SU-DHL-6 (cell line): ENCODE data around the gene DRC3.
"Not testable (repeated sequence)": the region's sequence is repeated elsewhere in the genome, so short reads cannot be mapped to it uniquely, and the experiment has no call there.

Experiments used
- H2AFZ ChIP-seq: fragments of 200-600 bp; sonication (generic); 2 replicates; pipeline ENCODE4 v1.6.1; 2014; ENCODE audit warnings: low read depth, mild to moderate bottlenecking, moderate library complexity, mixed read lengths, antibody characterized with exemption, low read length; ENCODE audit not compliant: severe bottlenecking
- H3F3A ChIP-seq: fragments of 200-600 bp; shearing (Covaris generic); 2 replicates; pipeline ENCODE4 v1.6.0; 2016; ENCODE audit warnings: antibody characterized with exemption, mild to moderate bottlenecking; ENCODE audit not compliant: insufficient read depth
- H3K27ac ChIP-seq: fragments of 200-600 bp; sonication (generic); 2 replicates; pipeline ENCODE4 v1.5.1; 2016; ENCODE audit warnings: low read depth, mild to moderate bottlenecking, low read length, moderate library complexity, mixed read lengths
- H3K27me3 ChIP-seq: fragments of 200-600 bp; sonication (generic), shearing (Covaris generic); 2 replicates; pipeline ENCODE4 v1.6.0; 2014; ENCODE audit warnings: mild to moderate bottlenecking, low read length
- H3K36me3 ChIP-seq: fragments of 200-600 bp; sonication (generic); 2 replicates; pipeline ENCODE4 v1.6.1; 2014; ENCODE audit warnings: mild to moderate bottlenecking, low read length, mixed read lengths
- H3K4me2 ChIP-seq: fragments of 300-600, 200-600 bp; shearing (Covaris generic), sonication (generic); 2 replicates; pipeline ENCODE4 v1.6.0; 2014; ENCODE audit warnings: low read length, low read depth, mild to moderate bottlenecking; ENCODE audit not compliant: poor library complexity, severe bottlenecking
- H3K4me3 ChIP-seq: fragments of 200-600 bp; sonication (generic); 2 replicates; pipeline ENCODE4 v1.5.1; 2014; ENCODE audit warnings: antibody characterized with exemption, low read length, mild to moderate bottlenecking, mixed read lengths; ENCODE audit not compliant: insufficient read depth, poor library complexity, severe bottlenecking
- H3K79me2 ChIP-seq: fragments of 200-600 bp; sonication (generic); 2 replicates; pipeline ENCODE4 v1.6.1; 2014; ENCODE audit warnings: mild to moderate bottlenecking, low read length, moderate library complexity; ENCODE audit not compliant: insufficient read depth
- H3K9ac ChIP-seq: fragments of 200-600 bp; sonication (generic); 2 replicates; pipeline ENCODE4 v1.7.0; 2014; ENCODE audit warnings: mild to moderate bottlenecking, low read length
- H3K9me2 ChIP-seq: fragments of 200-600 bp; sonication (generic); replicated peaks from 2 replicates; pipeline ENCODE4 v1.6.1; 2014; ENCODE audit warnings: low read length; ENCODE audit not compliant: insufficient read depth
- H3K9me3 ChIP-seq: fragments of 200-600 bp; sonication (generic); 2 replicates; pipeline ENCODE4 v1.6.1; 2014; ENCODE audit warnings: low read length, mixed read lengths; ENCODE audit not compliant: insufficient read depth
- H4K20me1 ChIP-seq: fragments of 200-600 bp; sonication (generic); 2 replicates; pipeline ENCODE4 v1.6.1; 2014; ENCODE audit warnings: low read depth, mild to moderate bottlenecking, antibody characterized with exemption, low read length, moderate library complexity, mixed read lengths
- CTCF ChIP-seq: fragments of 200-600 bp; sonication (generic); IDR thresholded peaks from one replicate; pipeline ENCODE4 v1.5.1; 2017; ENCODE audit warnings: antibody characterized with exemption, mild to moderate bottlenecking, low read length, moderate library complexity; ENCODE audit not compliant: insufficient read depth, poor library complexity, severe bottlenecking
- EZH2phosphoT487 ChIP-seq: fragments of 200-600 bp; sonication (generic), shearing (Covaris generic); conservative IDR thresholded peaks from 2 replicates; pipeline ENCODE4 v1.6.1; 2018; ENCODE audit warnings: mild to moderate bottlenecking, antibody characterized with exemption, low read length, moderate library complexity, mixed read lengths

DRC3 gene

DNA sequence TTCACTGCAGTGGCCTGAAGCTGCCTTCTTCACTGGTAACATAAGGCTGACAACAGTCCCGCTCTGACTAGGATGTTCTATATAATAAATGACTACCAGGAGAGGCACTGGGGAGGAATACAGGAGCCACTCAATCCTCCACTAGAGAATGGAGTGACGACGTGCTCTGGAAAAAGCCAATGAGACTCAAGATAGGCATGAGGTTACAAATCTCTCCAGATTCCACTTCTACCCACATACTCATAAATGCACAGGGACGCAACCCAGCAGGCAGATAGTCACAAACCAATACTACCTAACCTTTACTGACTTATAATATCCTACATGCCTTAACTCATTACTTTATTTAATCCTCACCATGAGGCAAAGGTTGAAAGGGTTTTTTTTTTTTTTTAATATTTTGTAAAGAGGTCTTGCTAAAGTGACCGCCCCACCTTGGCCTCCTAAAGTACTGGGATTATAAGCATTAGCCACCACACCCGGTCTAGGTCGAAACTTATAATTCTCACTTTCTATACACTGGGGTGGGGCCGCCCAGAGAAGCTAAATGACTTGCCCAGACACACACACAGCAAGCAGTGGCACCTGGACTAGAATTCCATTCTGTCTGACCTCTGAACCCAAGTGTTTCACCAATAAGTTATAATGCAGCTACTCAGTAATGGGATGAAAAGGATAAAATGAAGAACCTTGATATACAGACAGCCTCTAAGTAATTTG lies 34.1 kb upstream of the DRC3 start:
- Histone ChIP-seq H4K20me1 (0 out of 2 replicates have a peak, but pooled peaks cover 4% of the 10 kb centered on the region), H3K9me3 (no peaks in the 10 kb centered on the region), H3F3A (no peaks in the 10 kb centered on the region), H3K9me2 (no peaks in the 10 kb centered on the region), H3K4me2 (no peak overlapping the region), H3K27me3 (no peaks in the 10 kb centered on the region), H3K4me3 (no peak overlapping the region), H3K36me3 (no peaks in the 10 kb centered on the region), H3K27ac (no peak overlapping the region), H3K9ac (no peak overlapping the region), H3K79me2 (no peaks in the 10 kb centered on the region), H2AFZ (no peak overlapping the region)
- TF ChIP-seq EZH2phosphoT487 (no peak), CTCF (no peak)

- H3F3A ChIP-seq, H3K79me2 ChIP-seq, H4K20me1 ChIP-seq, H3K4me2 ChIP-seq, H3K27ac ChIP-seq, H3K9me2 ChIP-seq, H3K36me3 ChIP-seq, H2AFZ ChIP-seq, H3K4me3 ChIP-seq, H3K27me3 ChIP-seq, H3K9me3 ChIP-seq, H3K9ac ChIP-seq: not testable (repeated sequence)
Measured at GRCh38 chr17:17939941-17940340, 32.7 kb upstream of the DRC3 start.

GRCh38 chr17:17940441-17940911 lies 32.2 kb upstream of the DRC3 start:
- Histone ChIP-seq H3K4me2 (no peak overlapping the region), H3F3A (no peaks in the 10 kb centered on the region), H3K79me2 (no peaks in the 10 kb centered on the region)

More at GRCh38 chr17:17940441-17940911, 32.2 kb upstream of the DRC3 start:
- H3K9me3 ChIP-seq = no peaks in the 10 kb centered on the region
- no peaks in the 10 kb centered on the region for H3K27me3 ChIP-seq
- H2AFZ ChIP-seq = no peak overlapping the region
- TF ChIP-seq CTCF (no peak), EZH2phosphoT487 (no peak)
- H3K27ac ChIP-seq = no peak overlapping the region
- H4K20me1 ChIP-seq = peaks cover 4% of the 10 kb centered on the region; the same call in 1 of the 2 replicates
- no peaks in the 10 kb centered on the region for H3K9me2 ChIP-seq
- no peak overlapping the region for H3K9ac ChIP-seq
- no peaks in the 10 kb centered on the region for H3K36me3 ChIP-seq
- H3K4me3 ChIP-seq = no peak overlapping the region
